ENCODE data around the gene PCDHA12. TPM values are rescaled to one million over a fixed set of nuclear protein-coding genes. Genes with fewer than 3 reads are reported as not detected.
"Not testable (repeated sequence)": the region's sequence is repeated elsewhere in the genome, so short reads cannot be mapped to it uniquely, and the experiment has no call there.

Gene PCDHA12
- total and polyA plus RNA-seq, 10 donors = 0.06 to 0.79 (median 0.22) TPM; not detected in 5

GRCh38 chr5:140833993-140834392 is 41.1 kb upstream of the PCDHA12 start, which contains the start of gene PCDHA7:
TSS of gene PCDHA7 (plus strand) at chr5:140834269. CDS start at chr5:140834384, 115 bp downstream.
- TF ChIP-seq POLR2A (IDR thresholded peaks at IDR 0.05) (no peak), POLR2AphosphoS5 (IDR thresholded peaks at IDR 0.05) (no peak)
- no peaks in the 10 kb centered on the region for H3K36me3 ChIP-seq
- intact Hi-C loops (cut with DNase I; ENCODE audit: low total_unique reads) = no loop called here
- H3K4me3 ChIP-seq = peak within 1 kb of the TSS in 1 of 8 donors; percentile 31
- peaks cover 2 to 63% (median 35%) of the 10 kb centered on the region in 8 donors for H3K9me3 ChIP-seq
- no peaks in the 10 kb centered on the region for H3K4me1 ChIP-seq
- H3K27ac ChIP-seq = no peak within 1 kb of the TSS
- no peak for DNase-seq
- 9 to 24% (median 13%) methylated on average over 8 of the region's 8 CpGs for whole genome bisulfite sequencing, 5 donors
- H3K27me3 ChIP-seq (replicated peaks in 1 of 7) = peaks cover 0 to 84% (median 4%) of the 10 kb centered on the region in 7 donors

DNA sequence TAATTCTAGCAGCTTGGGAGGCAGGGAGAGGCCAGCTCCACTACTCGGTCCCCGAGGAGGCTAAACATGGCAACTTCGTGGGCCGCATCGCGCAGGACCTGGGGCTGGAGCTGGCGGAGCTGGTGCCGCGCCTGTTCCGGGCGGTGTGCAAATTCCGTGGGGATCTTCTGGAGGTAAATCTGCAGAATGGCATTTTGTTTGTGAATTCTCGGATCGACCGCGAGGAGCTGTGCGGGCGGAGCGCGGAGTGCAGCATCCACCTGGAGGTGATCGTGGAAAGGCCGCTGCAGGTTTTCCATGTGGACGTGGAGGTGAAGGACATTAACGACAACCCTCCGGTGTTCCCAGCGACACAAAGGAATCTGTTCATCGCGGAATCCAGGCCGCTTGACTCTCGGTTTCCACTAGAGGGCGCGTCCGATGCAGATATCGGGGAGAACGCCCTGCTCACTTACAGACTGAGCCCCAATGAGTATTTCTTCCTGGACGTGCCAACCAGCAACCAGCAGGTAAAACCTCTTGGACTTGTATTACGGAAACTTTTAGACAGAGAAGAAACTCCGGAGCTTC is 40.6 kb upstream of the PCDHA12 start:
- intact Hi-C loops (cut with DNase I; ENCODE audit: low total_unique reads); H3K27ac ChIP-seq; H3K36me3 ChIP-seq; DNase-seq; H3K4me1 ChIP-seq: not testable (repeated sequence)
- H3K4me3 ChIP-seq = peak overlapping the region in 1 of 8 donors; percentile 31
- 19 to 47% (median 30%) methylated on average over 23 to 29 of the region's 38 CpGs for WGBS, 5 donors
- peaks cover 0 to 84% (median 4%) of the 10 kb centered on the region in 7 donors for H3K27me3 ChIP-seq (replicated peaks in 1 of 7)
- peaks cover 2 to 62% (median 30%) of the 10 kb centered on the region in 8 donors for H3K9me3 ChIP-seq

- H3K36me3 ChIP-seq = no peaks in the 10 kb centered on the region
- intact Hi-C loops (cut with DNase I; ENCODE audit: low total_unique reads) = no loop called here
- TF ChIP-seq POLR2A (IDR thresholded peaks at IDR 0.05) (no peak), POLR2AphosphoS5 (IDR thresholded peaks at IDR 0.05) (no peak), CTCF (IDR thresholded peaks at IDR 0.05 in 8 of 11, conservative IDR thresholded peaks at IDR 0.05 in 3 of 11) (no peak)
- 42 to 57% (median 50%) methylated on average over 92 to 103 of the region's 103 CpGs for WGBS, 5 donors
- DNase-seq = no peak
- no peaks in the 10 kb centered on the region for H3K4me1 ChIP-seq
- no peak overlapping the region for H3K27ac ChIP-seq
- H3K4me3 ChIP-seq = no peak overlapping the region
- H3K27me3 ChIP-seq (replicated peaks in 1 of 7) = peaks cover 0 to 86% (median 4%) of the 10 kb centered on the region in 7 donors
- H3K9me3 ChIP-seq = peaks cover 0 to 55% (median 27%) of the 10 kb centered on the region in 8 donors
These were observed 39.2 kb upstream of the PCDHA12 start for GRCh38 chr5:140835622-140836510.

DNA sequence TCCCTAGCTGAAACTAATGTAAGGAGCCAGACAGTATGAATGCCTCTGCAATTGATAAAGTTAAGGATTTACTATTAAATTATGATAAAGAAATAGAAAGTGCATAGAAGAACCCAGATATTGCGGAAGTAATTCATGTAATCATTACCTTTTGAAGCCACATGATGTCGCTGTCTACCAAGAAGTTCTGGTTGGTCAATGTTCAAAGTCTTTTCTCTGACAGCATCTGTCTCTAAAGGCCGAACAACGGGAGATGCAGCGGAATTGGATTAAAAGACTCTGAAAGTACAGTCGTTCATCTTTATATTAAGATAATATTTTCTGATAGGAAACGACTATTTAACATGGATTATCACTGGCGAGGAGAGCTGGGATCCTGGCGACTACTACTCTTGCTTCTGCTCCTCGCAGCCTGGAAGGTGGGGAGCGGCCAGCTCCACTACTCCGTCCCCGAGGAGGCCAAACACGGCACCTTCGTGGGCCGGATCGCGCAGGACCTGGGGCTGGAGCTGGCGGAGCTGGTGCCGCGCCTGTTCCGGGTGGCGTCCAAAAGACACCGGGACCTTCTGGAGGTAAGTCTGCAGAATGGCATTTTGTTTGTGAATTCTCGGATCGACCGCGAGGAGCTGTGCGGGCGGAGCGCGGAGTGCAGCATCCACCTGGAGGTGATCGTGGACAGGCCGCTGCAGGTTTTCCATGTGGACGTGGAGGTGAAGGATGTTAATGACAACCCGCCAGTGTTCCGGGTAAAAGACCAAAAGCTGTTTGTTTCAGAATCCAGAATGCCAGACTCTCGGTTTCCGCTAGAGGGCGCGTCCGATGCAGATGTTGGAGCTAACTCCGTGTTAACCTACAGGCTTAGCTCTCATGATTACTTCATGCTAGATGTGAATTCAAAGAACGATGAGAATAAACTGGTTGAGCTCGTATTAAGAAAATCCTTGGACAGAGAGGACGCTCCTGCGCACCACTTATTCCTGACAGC is 33.8 kb upstream of the PCDHA12 start, which contains the start of gene PCDHA8:
Gene PCDHA8, plus strand, starts transcription at position 210 of the 985 bp plus-strand sequence. Its CDS starts 135 bp downstream, at position 345.
- Histone ChIP-seq H3K27me3 (replicated peaks in 1 of 7) (peaks cover 0 to 85% (median 4%) of the 10 kb centered on the region in 7 donors), H3K4me3 (no peak within 1 kb of the TSS), H3K27ac (no peak within 1 kb of the TSS), H3K4me1 (no peaks in the 10 kb centered on the region), H3K9me3 (peaks cover 0 to 52% (median 33%) of the 10 kb centered on the region in 8 donors), H3K36me3 (no peaks in the 10 kb centered on the region)
- DNase-seq = no peak
- WGBS, 5 donors = 17 to 42% (median 30%) methylated on average over 33 to 47 of the region's 47 CpGs
- no peak for TF ChIP-seq POLR2A (IDR thresholded peaks at IDR 0.05)
- no peak for TF ChIP-seq POLR2AphosphoS5 (IDR thresholded peaks at IDR 0.05)
- no peak for TF ChIP-seq CTCF (IDR thresholded peaks at IDR 0.05 in 8 of 11, conservative IDR thresholded peaks at IDR 0.05 in 3 of 11)
- intact Hi-C loops (cut with DNase I; ENCODE audit: low total_unique reads) = no loop called here

Measured in spleen (tissue), 11 donors.